GM10266 (cell line): ENCODE results near the gene ARRDC4.

Experiments used
- DNase-seq: peaks from one replicate; pipeline ENCODE4 v3.0.0; 2012; ENCODE audit errors: extremely low spot score
- CTCF ChIP-seq: IDR thresholded peaks from 2 replicates; pipeline ENCODE4 v1.5.1; 2012; ENCODE audit warnings: mild to moderate bottlenecking, low read depth; ENCODE audit not compliant: control insufficient read depth, insufficient read depth; ENCODE audit errors: missing control alignments

ARRDC4 gene

DNA sequence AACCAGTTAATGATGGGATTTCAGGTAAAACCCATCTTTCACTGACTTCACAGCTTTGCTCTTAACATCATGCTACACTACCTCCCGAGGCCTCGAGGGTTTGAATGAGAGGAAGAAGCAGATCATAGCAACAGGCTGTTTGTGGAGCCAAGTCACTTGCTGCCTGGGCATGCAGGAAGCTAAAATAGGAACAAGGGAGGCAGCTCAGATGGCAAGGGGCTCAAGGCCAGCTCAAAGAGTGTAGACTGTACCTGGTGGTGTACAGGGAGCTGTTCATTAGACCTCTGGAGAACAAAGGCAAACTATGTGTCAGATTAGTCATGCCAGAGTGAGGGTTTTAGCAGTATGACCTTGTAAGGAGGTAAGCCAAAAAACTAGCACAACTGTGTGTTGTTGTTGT lies 28.8 kb downstream of the ARRDC4 start:
- TF ChIP-seq CTCF, result no peak
- no peak for DNase-seq

DNA sequence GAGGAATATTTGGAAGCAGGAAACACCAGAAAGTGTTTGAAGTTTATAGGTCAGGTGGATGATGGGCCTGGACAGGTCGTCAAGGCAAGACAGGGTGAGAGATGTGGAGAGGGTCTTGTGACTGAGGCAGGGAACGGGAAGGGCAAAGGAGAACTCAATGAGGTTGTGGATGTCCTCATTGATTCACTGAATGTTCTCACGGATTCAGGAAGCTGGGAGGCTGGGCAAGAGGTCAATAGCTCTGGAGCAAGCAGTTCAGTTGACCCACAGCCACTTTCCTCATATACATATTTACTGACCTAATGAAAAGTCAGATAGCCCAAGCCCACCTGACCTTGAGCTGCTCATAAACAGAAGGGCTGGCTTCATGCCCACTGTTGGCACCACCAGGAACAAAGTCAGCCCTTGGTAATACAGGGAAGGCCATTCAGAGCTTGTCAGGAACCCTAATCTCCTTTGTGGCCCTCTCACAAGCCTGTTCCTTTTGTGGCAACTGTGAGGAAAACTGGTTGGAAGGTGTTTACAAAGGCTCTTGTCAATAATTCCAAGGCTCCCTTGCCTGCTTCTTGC lies 31.6 kb downstream of the ARRDC4 start:
- DNase-seq, result no peak

DNA sequence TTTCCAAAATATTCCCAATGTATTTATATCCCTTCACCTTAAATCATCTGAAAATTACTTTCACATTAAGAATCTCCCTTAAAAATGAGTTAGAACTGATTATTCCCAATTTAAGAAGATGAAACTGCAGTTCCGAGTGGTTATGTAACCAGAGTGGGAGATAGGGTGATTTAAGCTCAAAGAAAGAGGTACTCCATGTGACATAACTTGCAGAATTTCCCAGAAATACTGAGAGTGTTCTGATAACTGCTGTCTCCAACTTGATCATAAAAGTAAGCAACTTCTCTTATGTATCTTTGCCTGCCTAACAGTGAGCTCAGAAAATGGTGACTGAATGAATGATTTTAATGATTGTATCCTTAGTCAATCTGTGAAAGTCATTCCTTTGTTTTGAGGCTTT lies 32.3 kb downstream of the ARRDC4 start:
- no peak for DNase-seq
- TF ChIP-seq CTCF, result no peak

More for the DNA sequence above, 31.6 kb downstream of the ARRDC4 start:
- TF ChIP-seq CTCF, result no peak

- no peak for TF ChIP-seq CTCF
Measured at GRCh38 chr15:97993310-97993738, 32.8 kb downstream of the ARRDC4 start.

GRCh38 chr15:97994236-97994635 lies 33.7 kb downstream of the ARRDC4 start:
- no peak for TF ChIP-seq CTCF
- no peak for DNase-seq

More at GRCh38 chr15:97993310-97993738, 32.8 kb downstream of the ARRDC4 start:
- no peak for DNase-seq

DNA sequence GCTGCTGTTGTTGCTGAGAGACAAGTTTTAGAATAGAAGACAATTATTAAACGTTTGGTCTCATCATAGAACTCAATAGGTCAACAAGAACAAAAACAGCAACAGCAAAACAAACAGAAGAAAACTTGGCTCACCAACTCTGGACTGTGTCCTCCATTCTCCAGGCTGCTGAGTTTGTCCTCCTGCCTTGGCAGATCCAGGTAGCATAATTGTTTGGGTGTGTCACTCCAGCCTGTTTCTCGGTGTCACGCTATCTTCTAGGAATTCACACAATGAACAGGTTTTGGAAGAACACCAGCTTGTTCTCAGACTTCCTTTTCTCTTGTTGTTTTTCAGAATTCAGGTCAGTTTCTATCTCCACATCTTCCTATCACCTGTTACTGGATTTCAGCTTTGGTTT lies 34.7 kb downstream of the ARRDC4 start:
- no peak for TF ChIP-seq CTCF

DNA sequence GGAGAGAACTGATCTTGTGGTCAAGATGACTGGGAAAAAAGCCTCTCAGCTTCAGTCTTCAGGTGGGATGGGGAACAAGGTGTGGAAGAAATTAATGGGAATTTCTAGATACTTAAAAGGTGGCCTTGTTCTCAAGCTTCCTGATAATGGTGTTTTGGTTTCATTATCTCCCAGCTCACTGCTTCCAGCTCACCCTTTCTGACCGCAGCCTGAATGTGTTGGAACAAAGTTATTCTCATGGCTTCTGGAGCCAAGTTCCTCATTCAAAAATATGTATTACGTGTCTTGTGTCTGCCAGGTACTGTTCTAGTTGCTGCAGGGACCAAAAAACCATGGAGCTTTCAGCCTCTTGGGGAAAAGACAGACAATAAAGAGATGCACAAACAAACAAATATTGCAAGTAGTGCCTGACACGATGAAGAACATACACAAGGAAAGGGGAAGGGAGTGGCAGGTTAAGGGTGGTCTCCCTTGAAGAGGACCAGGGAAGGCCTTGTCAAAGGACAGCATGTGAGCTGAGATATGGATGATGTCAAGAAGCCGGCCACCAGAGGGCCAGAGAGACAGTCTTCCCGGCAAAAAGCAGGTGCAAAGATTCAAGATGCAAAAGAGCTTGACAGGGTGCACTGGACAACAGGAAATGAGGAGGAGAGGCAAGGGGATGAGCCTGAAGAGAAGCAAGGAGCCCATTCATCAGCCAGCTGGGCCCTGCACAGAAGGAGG lies 35.5 kb downstream of the ARRDC4 start:
- no peak for TF ChIP-seq CTCF
- no peak for DNase-seq

More for the DNA sequence above, 34.7 kb downstream of the ARRDC4 start:
- DNase-seq, result no peak
